ENCODE data around the gene MRPS26. TPM values are rescaled to one million over a fixed set of nuclear protein-coding genes. Genes with fewer than 3 reads are reported as not detected.

MRPS26 gene
- total RNA-seq, 1 donor from 2014 or later: 52.3 TPM

DNA sequence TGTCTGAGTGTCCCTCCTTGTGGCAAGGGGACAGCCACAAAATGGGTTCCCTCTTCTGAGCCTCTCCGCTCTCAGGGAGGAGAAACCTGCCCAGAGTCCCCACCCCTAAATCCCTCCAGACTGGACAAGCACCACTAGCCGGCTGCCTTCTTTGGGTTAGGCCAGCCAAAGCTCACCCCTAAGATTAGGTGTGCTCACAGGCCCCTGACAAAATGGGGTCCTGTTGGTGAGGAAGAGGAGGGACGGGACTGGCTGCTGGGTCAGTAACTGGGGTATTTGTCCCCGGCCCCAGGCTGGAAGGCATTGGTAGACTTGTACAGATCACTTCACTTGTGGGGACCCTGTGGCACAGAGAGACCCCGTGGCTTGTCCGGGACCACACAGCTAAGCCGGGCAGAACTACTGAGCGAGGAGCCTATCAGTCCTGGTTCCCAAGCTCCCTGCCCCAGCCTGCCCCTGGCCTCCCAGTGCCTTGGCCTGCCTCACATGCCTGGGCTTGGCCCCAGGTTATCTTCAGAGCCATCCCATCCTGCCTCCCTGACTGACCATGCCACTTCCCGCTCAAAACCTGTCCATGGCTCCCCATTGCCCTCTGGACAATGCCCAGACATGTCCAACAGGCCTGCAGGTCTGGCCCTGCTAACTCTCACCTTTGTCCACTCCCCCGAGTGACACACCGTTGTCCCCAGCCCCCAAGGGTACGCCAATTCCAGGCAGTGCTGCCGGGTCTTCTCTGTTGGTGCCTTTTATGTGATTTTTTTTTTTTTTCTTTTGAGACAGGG is 49.2 kb downstream of the MRPS26 start:
- no peak for DNase-seq (ENCODE audit: extremely low spot score in 2 of 2)
- H3K27me3 ChIP-seq: peaks cover 6% of the 10 kb centered on the region
- no peak overlapping the region for H3K27ac ChIP-seq

More for the DNA sequence above, 49.2 kb downstream of the MRPS26 start:
- no peak overlapping the region for H3K4me3 ChIP-seq
- no peaks in the 10 kb centered on the region for H3K36me3 ChIP-seq
- H3K4me1 ChIP-seq: peaks cover 5% of the 10 kb centered on the region
- no peaks in the 10 kb centered on the region for H3K9me3 ChIP-seq
- intact Hi-C loops (cut with DNase I): no loop called here
- TF ChIP-seq POLR2AphosphoS5 (IDR thresholded peaks at IDR 0.05; ENCODE audit: insufficient read depth in 1 of 2, low read depth in 1 of 2) (no peak), POLR2A (IDR thresholded peaks at IDR 0.05) (no peak)
- TF ChIP-seq, protein P1, sequence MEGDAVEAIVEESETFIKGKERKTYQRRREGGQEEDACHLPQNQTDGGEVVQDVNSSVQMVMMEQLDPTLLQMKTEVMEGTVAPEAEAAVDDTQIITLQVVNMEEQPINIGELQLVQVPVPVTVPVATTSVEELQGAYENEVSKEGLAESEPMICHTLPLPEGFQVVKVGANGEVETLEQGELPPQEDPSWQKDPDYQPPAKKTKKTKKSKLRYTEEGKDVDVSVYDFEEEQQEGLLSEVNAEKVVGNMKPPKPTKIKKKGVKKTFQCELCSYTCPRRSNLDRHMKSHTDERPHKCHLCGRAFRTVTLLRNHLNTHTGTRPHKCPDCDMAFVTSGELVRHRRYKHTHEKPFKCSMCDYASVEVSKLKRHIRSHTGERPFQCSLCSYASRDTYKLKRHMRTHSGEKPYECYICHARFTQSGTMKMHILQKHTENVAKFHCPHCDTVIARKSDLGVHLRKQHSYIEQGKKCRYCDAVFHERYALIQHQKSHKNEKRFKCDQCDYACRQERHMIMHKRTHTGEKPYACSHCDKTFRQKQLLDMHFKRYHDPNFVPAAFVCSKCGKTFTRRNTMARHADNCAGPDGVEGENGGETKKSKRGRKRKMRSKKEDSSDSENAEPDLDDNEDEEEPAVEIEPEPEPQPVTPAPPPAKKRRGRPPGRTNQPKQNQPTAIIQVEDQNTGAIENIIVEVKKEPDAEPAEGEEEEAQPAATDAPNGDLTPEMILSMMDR (IDR thresholded peaks at IDR 0.05): no peak

Other genes starting within 250 kb of the MRPS26 start
- gene CPXM1, start 245.4 kb upstream of the MRPS26 start, total RNA-seq: 19.4 TPM
- gene C20orf141, start 231.1 kb upstream of the MRPS26 start, total RNA-seq: not detected
- not detected for gene TMEM239, start 229.7 kb upstream of the MRPS26 start, total RNA-seq
- gene PCED1A, start 205.4 kb upstream of the MRPS26 start, total RNA-seq: 22.1 TPM
- 30.0 TPM for gene VPS16, start 205.3 kb upstream of the MRPS26 start, total RNA-seq
- 45.7 TPM for gene PTPRA, start 172.6 kb upstream of the MRPS26 start, total RNA-seq
- not detected for gene GNRH2, start 2.4 kb upstream of the MRPS26 start, total RNA-seq
- not detected for gene OXT, start 25.6 kb downstream of the MRPS26 start, total RNA-seq
- not detected for gene AVP, start 38.7 kb downstream of the MRPS26 start, total RNA-seq
- 10.3 TPM for gene FASTKD5, start 113.8 kb downstream of the MRPS26 start, total RNA-seq
- 7.6 TPM for gene UBOX5, start 113.8 kb downstream of the MRPS26 start, total RNA-seq
- 12.8 TPM for gene LZTS3, start 127.5 kb downstream of the MRPS26 start, total RNA-seq
- 61.4 TPM for gene DDRGK1, start 158.6 kb downstream of the MRPS26 start, total RNA-seq
- gene ITPA, start 163.4 kb downstream of the MRPS26 start, total RNA-seq: 52.5 TPM
- 4.9 TPM for gene SLC4A11, start 193.1 kb downstream of the MRPS26 start, total RNA-seq